SK-N-MC (cell line): Measurements from ENCODE around the gene KIF7.

Source experiments
- EZH2 ChIP-seq: fragments of 200-600 bp; sonication (generic); IDR thresholded peaks from one replicate; pipeline ENCODE4 v1.6.1; 2017; ENCODE audit warnings: antibody characterized with exemption
- FOXP2 ChIP-seq: optimal IDR thresholded peaks from 2 replicates; pipeline ENCODE3; 2011; ENCODE audit warnings: mild to moderate bottlenecking, moderate library complexity; ENCODE audit not compliant: insufficient read depth; ENCODE audit errors: extremely low read length, control extremely low read depth

DNA sequence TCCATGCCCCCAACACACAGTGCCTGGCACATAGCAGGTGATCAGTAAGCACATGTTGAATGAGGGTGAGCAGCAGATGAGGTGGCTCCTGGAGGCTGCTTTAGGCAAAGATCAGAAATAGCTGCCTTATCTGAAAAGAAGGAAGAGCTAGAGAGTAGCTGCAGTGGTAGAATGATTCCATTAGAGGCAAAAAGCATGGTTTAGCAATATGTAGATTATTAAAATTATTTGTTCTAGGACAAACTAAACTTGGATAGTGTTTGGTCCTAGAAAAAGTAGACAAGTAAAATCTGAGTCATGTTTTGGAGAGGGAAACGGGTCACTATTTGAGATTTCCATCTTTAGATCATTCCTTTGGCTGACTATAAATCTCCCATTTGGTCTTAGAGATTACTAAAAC lies 32.1 kb downstream of the KIF7 start:
- TF ChIP-seq EZH2 (no peak), FOXP2 (no peak)
